ENCODE measurements around the gene SERPINI1. TPM values are rescaled to one million over a fixed set of nuclear protein-coding genes. Genes with fewer than 3 reads are reported as not detected.
"Not testable (repeated sequence)": the region's sequence is repeated elsewhere in the genome, so short reads cannot be mapped to it uniquely, and the experiment has no call there.

The SERPINI1 gene
- total and polyA plus RNA-seq, 5 donors, result 3.0 to 6.4 (median 3.0) TPM

- WGBS, result 86% methylated on average over 3 of the region's 3 CpGs
- intact Hi-C loops (cut with DNase I), result no loop called here
- H3K27ac ChIP-seq (ENCODE audit: low read length), result no peak overlapping the region
- H3K4me1 ChIP-seq (ENCODE audit: control insufficient read depth, insufficient read depth, low read length), result no peaks in the 10 kb centered on the region
- H3K9me3 ChIP-seq (ENCODE audit: control insufficient read depth, low read length), result no peaks in the 10 kb centered on the region
- H3K27me3 ChIP-seq (ENCODE audit: control insufficient read depth, insufficient read depth), result no peaks in the 10 kb centered on the region
- no peak for DNase-seq
- no peak overlapping the region for H3K4me3 ChIP-seq (ENCODE audit: low read length)
- no peak for ATAC-seq
These were observed 88.2 kb downstream of the SERPINI1 start for GRCh38 chr3:167823738-167824137.

- H3K4me1 ChIP-seq (ENCODE audit: control insufficient read depth, insufficient read depth, low read length); ATAC-seq; intact Hi-C loops (cut with DNase I); H3K27ac ChIP-seq (ENCODE audit: low read length); H3K27me3 ChIP-seq (ENCODE audit: control insufficient read depth, insufficient read depth); DNase-seq; H3K4me3 ChIP-seq (ENCODE audit: low read length); H3K9me3 ChIP-seq (ENCODE audit: control insufficient read depth, low read length): not testable (repeated sequence)
- 98% methylated on average over 11 of the region's 11 CpGs for WGBS
These were observed 92.1 kb downstream of the SERPINI1 start for GRCh38 chr3:167827588-167827987.

- no peaks in the 10 kb centered on the region for H3K4me1 ChIP-seq (ENCODE audit: control insufficient read depth, insufficient read depth, low read length)
- no peak overlapping the region for H3K4me3 ChIP-seq (ENCODE audit: low read length)
- intact Hi-C loops (cut with DNase I), result no loop called here
- no peak overlapping the region for H3K27ac ChIP-seq (ENCODE audit: low read length)
- H3K27me3 ChIP-seq (ENCODE audit: control insufficient read depth, insufficient read depth), result no peaks in the 10 kb centered on the region
- DNase-seq (no peak), ATAC-seq (no peak)
- H3K9me3 ChIP-seq (ENCODE audit: control insufficient read depth, low read length), result no peaks in the 10 kb centered on the region
- WGBS, result 83% methylated on average over 2 of the region's 2 CpGs
These were observed 93.5 kb downstream of the SERPINI1 start for GRCh38 chr3:167829071-167829470.

GRCh38 chr3:167830007-167830406 lies 94.5 kb downstream of the SERPINI1 start:
- ATAC-seq, result no peak
- intact Hi-C loops (cut with DNase I), result no loop called here
- WGBS, result 82% methylated on average over 4 of the region's 4 CpGs

GRCh38 chr3:167835359-167835758 lies 99.8 kb downstream of the SERPINI1 start:
- no peaks in the 10 kb centered on the region for H3K9me3 ChIP-seq (ENCODE audit: control insufficient read depth, low read length)
- no peak overlapping the region for H3K4me3 ChIP-seq (ENCODE audit: low read length)
- intact Hi-C loops (cut with DNase I), result loop anchor here in 1 of 4 donors (5.0 kb wide), 1 partner anchor 47 kb away; no protein-coding TSS in a partner anchor
- H3K27me3 ChIP-seq (ENCODE audit: control insufficient read depth, insufficient read depth), result no peaks in the 10 kb centered on the region
- no peak overlapping the region for H3K27ac ChIP-seq (ENCODE audit: low read length)
- no peak for ATAC-seq
- 82% methylated on average over 5 of the region's 5 CpGs for WGBS
- DNase-seq, result no peak
- H3K4me1 ChIP-seq (ENCODE audit: control insufficient read depth, insufficient read depth, low read length), result no peaks in the 10 kb centered on the region

More at GRCh38 chr3:167830007-167830406, 94.5 kb downstream of the SERPINI1 start:
- no peak for DNase-seq
- Histone ChIP-seq H3K27ac (ENCODE audit: low read length) (no peak overlapping the region), H3K27me3 (ENCODE audit: control insufficient read depth, insufficient read depth) (no peaks in the 10 kb centered on the region), H3K9me3 (ENCODE audit: control insufficient read depth, low read length) (no peaks in the 10 kb centered on the region), H3K4me1 (ENCODE audit: control insufficient read depth, insufficient read depth, low read length) (no peaks in the 10 kb centered on the region), H3K4me3 (ENCODE audit: low read length) (no peak overlapping the region)

- WGBS, result 73% methylated on average over 4 of the region's 4 CpGs
- Histone ChIP-seq H3K9me3 (ENCODE audit: control insufficient read depth, low read length) (no peaks in the 10 kb centered on the region), H3K27me3 (ENCODE audit: control insufficient read depth, insufficient read depth) (no peaks in the 10 kb centered on the region), H3K4me3 (ENCODE audit: low read length) (no peak overlapping the region), H3K27ac (ENCODE audit: low read length) (no peak overlapping the region), H3K4me1 (ENCODE audit: control insufficient read depth, insufficient read depth, low read length) (no peaks in the 10 kb centered on the region)
- ATAC-seq (no peak), DNase-seq (no peak)
- intact Hi-C loops (cut with DNase I), result loop anchor here in 1 of 4 donors (5.0 kb wide), 1 partner anchor 46 kb away; no protein-coding TSS in a partner anchor
These were observed 100.4 kb downstream of the SERPINI1 start for GRCh38 chr3:167835953-167836352.

GRCh38 chr3:167837466-167837865 lies 101.9 kb downstream of the SERPINI1 start:
- no peaks in the 10 kb centered on the region for H3K9me3 ChIP-seq (ENCODE audit: control insufficient read depth, low read length)
- H3K27ac ChIP-seq (ENCODE audit: low read length), result no peak overlapping the region
- H3K4me1 ChIP-seq (ENCODE audit: control insufficient read depth, insufficient read depth, low read length), result no peaks in the 10 kb centered on the region
- H3K4me3 ChIP-seq (ENCODE audit: low read length), result peak overlapping the region; percentile 35
- DNase-seq, result no peak
- 41% methylated on average over 2 of the region's 2 CpGs for WGBS
- no peak for ATAC-seq
- intact Hi-C loops (cut with DNase I), result loop anchor here in 1 of 4 donors (5.0 kb wide), 1 partner anchor 45 kb away; no protein-coding TSS in a partner anchor
- no peaks in the 10 kb centered on the region for H3K27me3 ChIP-seq (ENCODE audit: control insufficient read depth, insufficient read depth)

- no peak overlapping the region for H3K4me3 ChIP-seq (ENCODE audit: low read length)
- WGBS, result 60% methylated on average over 4 of the region's 4 CpGs
- ATAC-seq, result no peak
- intact Hi-C loops (cut with DNase I), result loop anchor here in 1 of 4 donors (5.0 kb wide), 1 partner anchor 43 kb away; no protein-coding TSS in a partner anchor
- no peaks in the 10 kb centered on the region for H3K4me1 ChIP-seq (ENCODE audit: control insufficient read depth, insufficient read depth, low read length)
- DNase-seq, result no peak
- H3K27me3 ChIP-seq (ENCODE audit: control insufficient read depth, insufficient read depth), result no peaks in the 10 kb centered on the region
- H3K27ac ChIP-seq (ENCODE audit: low read length), result peak overlapping the region; percentile 4
- no peaks in the 10 kb centered on the region for H3K9me3 ChIP-seq (ENCODE audit: control insufficient read depth, low read length)
These were observed 104.1 kb downstream of the SERPINI1 start for GRCh38 chr3:167839460-167840134.

- DNase-seq, result no peak
- Histone ChIP-seq H3K27ac (ENCODE audit: low read length) (no peak overlapping the region), H3K9me3 (ENCODE audit: control insufficient read depth, low read length) (no peaks in the 10 kb centered on the region), H3K4me3 (ENCODE audit: low read length) (no peak overlapping the region), H3K4me1 (ENCODE audit: control insufficient read depth, insufficient read depth, low read length) (no peaks in the 10 kb centered on the region), H3K27me3 (ENCODE audit: control insufficient read depth, insufficient read depth) (no peaks in the 10 kb centered on the region)
- intact Hi-C loops (cut with DNase I), result no loop called here
- 70% methylated on average over 3 of the region's 3 CpGs for WGBS
- no peak for ATAC-seq
These were observed 104.7 kb downstream of the SERPINI1 start for GRCh38 chr3:167840247-167840646.

- WGBS, result 91% methylated on average over 1 of the region's 1 CpG
- Histone ChIP-seq H3K4me3 (ENCODE audit: low read length) (no peak overlapping the region), H3K27ac (ENCODE audit: low read length) (no peak overlapping the region), H3K27me3 (ENCODE audit: control insufficient read depth, insufficient read depth) (no peaks in the 10 kb centered on the region), H3K4me1 (ENCODE audit: control insufficient read depth, insufficient read depth, low read length) (no peaks in the 10 kb centered on the region), H3K9me3 (ENCODE audit: control insufficient read depth, low read length) (no peaks in the 10 kb centered on the region)
- DNase-seq, result no peak
- ATAC-seq, result no peak
- intact Hi-C loops (cut with DNase I), result no loop called here
These were observed 108.0 kb downstream of the SERPINI1 start for GRCh38 chr3:167843481-167843880.

GRCh38 chr3:167843886-167844285 lies 108.4 kb downstream of the SERPINI1 start:
- Histone ChIP-seq H3K4me1 (ENCODE audit: control insufficient read depth, insufficient read depth, low read length) (no peaks in the 10 kb centered on the region), H3K9me3 (ENCODE audit: control insufficient read depth, low read length) (no peaks in the 10 kb centered on the region), H3K27me3 (ENCODE audit: control insufficient read depth, insufficient read depth) (no peaks in the 10 kb centered on the region), H3K4me3 (ENCODE audit: low read length) (no peak overlapping the region), H3K27ac (ENCODE audit: low read length) (no peak overlapping the region)
- DNase-seq (no peak), ATAC-seq (no peak)
- WGBS, result 91% methylated on average over 2 of the region's 2 CpGs
- intact Hi-C loops (cut with DNase I), result no loop called here
